Measurements from ENCODE around the gene FBXO38. TPM values are rescaled to one million over a fixed set of nuclear protein-coding genes. Genes with fewer than 3 reads are reported as not detected.

Gene FBXO38
- total and polyA plus RNA-seq, 2 of the 13 experiments (the other 11 are each of a cell fraction or from before 2014, with no cell fraction given), result 24.8 to 35.9 TPM

DNA sequence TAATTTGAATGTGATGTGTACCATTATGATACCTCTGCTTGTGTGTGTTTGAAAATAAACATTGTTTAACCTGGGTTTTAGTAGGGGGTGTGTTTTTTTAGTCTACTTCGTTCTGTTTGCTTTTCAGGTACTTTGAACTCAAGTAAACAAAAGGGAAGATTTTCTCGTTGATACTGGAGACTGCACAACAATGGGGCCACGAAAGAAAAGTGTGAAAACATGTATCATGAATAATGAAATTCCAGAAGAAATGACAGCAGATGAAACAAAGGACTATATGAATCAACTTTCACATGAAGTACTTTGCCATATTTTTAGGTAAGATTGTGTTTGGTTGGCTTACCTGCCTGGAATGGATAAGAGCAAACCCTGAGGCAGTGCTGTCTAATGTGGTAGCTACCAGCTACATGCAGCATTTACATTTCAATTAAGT, 10.8 kb downstream of the FBXO38 start (continued):
- TF ChIP-seq SOX13 (IDR thresholded peaks at IDR 0.05) (peak; percentile 92), SOX13 (CRISPR knock-in tag; conservative IDR thresholded peaks at IDR 0.05 in 1 of 2, IDR thresholded peaks at IDR 0.05 in 1 of 2) (peak in 1 of 2 experiments; percentile 99; a peak in 2 of 4 replicates), FOXO1 (CRISPR knock-in tag; IDR thresholded peaks at IDR 0.05) (peak; percentile 75), ISL2 (CRISPR knock-in tag; IDR thresholded peaks at IDR 0.05) (peak; percentile 75), ELF3 (CRISPR knock-in tag; IDR thresholded peaks at IDR 0.05) (peak; percentile 49; the same call in 1 of the 2 replicates), NCOA2 (CRISPR knock-in tag; IDR thresholded peaks at IDR 0.05) (peak; percentile 71), TAF15 (IDR thresholded peaks at IDR 0.05; ENCODE audit: low read depth, low read length, poor library complexity, severe bottlenecking) (no peak), SOX5 (CRISPR knock-in tag; IDR thresholded peaks at IDR 0.05; ENCODE audit: borderline replicate concordance) (peak; percentile 99), RERE (CRISPR knock-in tag; IDR thresholded peaks at IDR 0.05; ENCODE audit: low read depth) (peak; percentile 79), NFIC (IDR thresholded peaks at IDR 0.05; ENCODE audit: low read length) (peak; percentile 82), TEAD3 (CRISPR knock-in tag; optimal IDR thresholded peaks at IDR 0.05; ENCODE audit: borderline replicate concordance) (peak; percentile 54), ATF1 (CRISPR knock-in tag; IDR thresholded peaks at IDR 0.05) (peak; percentile 32; the same call in 1 of the 2 replicates), PAWR (CRISPR knock-in tag; IDR thresholded peaks at IDR 0.05; ENCODE audit: borderline replicate concordance) (no peak), ZNF567 (CRISPR knock-in tag; IDR thresholded peaks at IDR 0.05; ENCODE audit: borderline replicate concordance) (no peak), AHDC1 (CRISPR knock-in tag; IDR thresholded peaks at IDR 0.05; ENCODE audit: borderline replicate concordance) (peak; percentile 78; the same call in 1 of the 2 replicates), ZNF205 (CRISPR knock-in tag; IDR thresholded peaks at IDR 0.05) (peak; percentile 55; the same call in 1 of the 2 replicates), HDAC2 (CRISPR knock-in tag; IDR thresholded peaks at IDR 0.05) (peak; percentile 52; the same call in 1 of the 2 replicates), GATAD1 (CRISPR knock-in tag; IDR thresholded peaks at IDR 0.05) (no peak; the same call in 1 of the 2 replicates)
- TF ChIP-seq, protein P1, sequence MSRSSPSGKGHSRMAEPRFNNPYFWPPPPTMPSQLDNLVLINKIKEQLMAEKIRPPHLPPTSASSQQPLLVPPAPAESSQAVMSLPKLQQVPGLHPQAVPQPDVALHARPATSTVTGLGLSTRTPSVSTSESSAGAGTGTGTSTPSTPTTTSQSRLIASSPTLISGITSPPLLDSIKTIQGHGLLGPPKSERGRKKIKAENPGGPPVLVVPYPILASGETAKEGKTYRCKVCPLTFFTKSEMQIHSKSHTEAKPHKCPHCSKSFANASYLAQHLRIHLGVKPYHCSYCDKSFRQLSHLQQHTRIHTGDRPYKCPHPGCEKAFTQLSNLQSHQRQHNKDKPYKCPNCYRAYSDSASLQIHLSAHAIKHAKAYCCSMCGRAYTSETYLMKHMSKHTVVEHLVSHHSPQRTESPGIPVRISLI (CRISPR knock-in tag; IDR thresholded peaks at IDR 0.05; ENCODE audit: borderline replicate concordance), result peak; percentile 69; the same call in 1 of the 2 replicates

Measured in HepG2 (cell line).